Stimulated activated CD8-positive, alpha-beta memory T cell treated with anti-CD3 and anti-CD28 coated beads, Interleukin-2, amount 100 ng/mL, for 48 hours (primary cell): ENCODE results near the gene MESP2.

Experiments used
- DNase-seq, 2 donors: peaks; one replicate each; pipeline ENCODE4 v3.0.0-alpha.2; 2020; ENCODE audit warnings: low read depth in 2 of 2

MESP2 gene

GRCh38 chr15:89801471-89802195 is 25.5 kb downstream of the MESP2 start:
- no peak for DNase-seq

- no peak for DNase-seq
These were observed 26.2 kb downstream of the MESP2 start for GRCh38 chr15:89802231-89802928.

GRCh38 chr15:89802986-89803824 is 27.1 kb downstream of the MESP2 start:
- no peak for DNase-seq

- DNase-seq = no peak
These were observed 28.0 kb downstream of the MESP2 start for GRCh38 chr15:89803941-89804800.

GRCh38 chr15:89805241-89806209 is 29.4 kb downstream of the MESP2 start:
- no peak for DNase-seq

GRCh38 chr15:89806210-89806558 is 30.1 kb downstream of the MESP2 start:
- no peak for DNase-seq

GRCh38 chr15:89806559-89807550 is 30.7 kb downstream of the MESP2 start:
- no peak for DNase-seq

- no peak for DNase-seq
These were observed 31.6 kb downstream of the MESP2 start for GRCh38 chr15:89807689-89808088.

- no peak for DNase-seq
These were observed 32.2 kb downstream of the MESP2 start for GRCh38 chr15:89808160-89808870.

GRCh38 chr15:89809093-89809786 is 33.1 kb downstream of the MESP2 start:
- DNase-seq = no peak

- no peak for DNase-seq
These were observed 33.6 kb downstream of the MESP2 start for GRCh38 chr15:89809787-89810148.

- no peak for DNase-seq
These were observed 34.7 kb downstream of the MESP2 start for GRCh38 chr15:89810837-89811236.

- DNase-seq = no peak
These were observed 36.1 kb downstream of the MESP2 start for GRCh38 chr15:89812011-89812846.

GRCh38 chr15:89812847-89813320 is 36.8 kb downstream of the MESP2 start:
- DNase-seq = no peak

- DNase-seq = no peak
These were observed 37.4 kb downstream of the MESP2 start for GRCh38 chr15:89813381-89814111.

GRCh38 chr15:89814112-89814742 is 38.1 kb downstream of the MESP2 start:
- DNase-seq = no peak
